Astrocyte of the spinal cord (primary cell): ENCODE measurements around the gene CDC42EP3.

Experiments
- DNase-seq: peaks from one replicate; pipeline ENCODE4 v3.0.0; 2011; ENCODE audit warnings: low read depth, low spot score
- H3K4me3 ChIP-seq: 2 replicates; pipeline ENCODE4 v1.5.1; 2011; ENCODE audit warnings: low read depth, mild to moderate bottlenecking, low read length, moderate library complexity
- in situ Hi-C: cut with HindIII; loops from 2 replicates; pipeline ENCODE4 v1.10.0; 2017; ENCODE audit warnings: low sequenced_read_pairs
- TF ChIP-seq, protein P1 (sequence below): IDR thresholded peaks from 2 replicates; pipeline ENCODE4 v1.5.1; 2012; ENCODE audit warnings: low read depth, mild to moderate bottlenecking, low read length, inconsistent platforms

Gene CDC42EP3

DNA sequence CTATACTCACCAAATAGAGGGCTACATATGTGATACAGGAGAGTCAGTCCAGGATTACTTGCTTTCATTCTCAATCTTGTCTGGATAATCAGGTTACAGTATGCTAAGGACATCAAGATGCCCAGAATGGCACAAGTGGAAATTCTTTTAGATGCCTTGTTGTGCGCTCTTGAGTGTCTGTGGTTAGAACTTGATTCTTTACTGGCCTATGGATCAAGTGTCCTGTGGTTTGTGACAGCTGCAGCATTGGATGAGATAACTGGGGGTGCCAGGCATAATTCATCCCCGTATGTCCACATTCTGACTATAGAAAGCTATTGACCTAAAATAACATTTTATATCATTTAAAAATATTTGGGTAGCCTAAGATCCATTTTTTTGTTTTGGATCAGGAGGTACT lies 40.1 kb downstream of the CDC42EP3 start:
- H3K4me3 ChIP-seq: no peak overlapping the region
- TF ChIP-seq, protein P1, sequence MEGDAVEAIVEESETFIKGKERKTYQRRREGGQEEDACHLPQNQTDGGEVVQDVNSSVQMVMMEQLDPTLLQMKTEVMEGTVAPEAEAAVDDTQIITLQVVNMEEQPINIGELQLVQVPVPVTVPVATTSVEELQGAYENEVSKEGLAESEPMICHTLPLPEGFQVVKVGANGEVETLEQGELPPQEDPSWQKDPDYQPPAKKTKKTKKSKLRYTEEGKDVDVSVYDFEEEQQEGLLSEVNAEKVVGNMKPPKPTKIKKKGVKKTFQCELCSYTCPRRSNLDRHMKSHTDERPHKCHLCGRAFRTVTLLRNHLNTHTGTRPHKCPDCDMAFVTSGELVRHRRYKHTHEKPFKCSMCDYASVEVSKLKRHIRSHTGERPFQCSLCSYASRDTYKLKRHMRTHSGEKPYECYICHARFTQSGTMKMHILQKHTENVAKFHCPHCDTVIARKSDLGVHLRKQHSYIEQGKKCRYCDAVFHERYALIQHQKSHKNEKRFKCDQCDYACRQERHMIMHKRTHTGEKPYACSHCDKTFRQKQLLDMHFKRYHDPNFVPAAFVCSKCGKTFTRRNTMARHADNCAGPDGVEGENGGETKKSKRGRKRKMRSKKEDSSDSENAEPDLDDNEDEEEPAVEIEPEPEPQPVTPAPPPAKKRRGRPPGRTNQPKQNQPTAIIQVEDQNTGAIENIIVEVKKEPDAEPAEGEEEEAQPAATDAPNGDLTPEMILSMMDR: no peak
- no peak for DNase-seq
- in situ Hi-C loops: no loop called here

DNA sequence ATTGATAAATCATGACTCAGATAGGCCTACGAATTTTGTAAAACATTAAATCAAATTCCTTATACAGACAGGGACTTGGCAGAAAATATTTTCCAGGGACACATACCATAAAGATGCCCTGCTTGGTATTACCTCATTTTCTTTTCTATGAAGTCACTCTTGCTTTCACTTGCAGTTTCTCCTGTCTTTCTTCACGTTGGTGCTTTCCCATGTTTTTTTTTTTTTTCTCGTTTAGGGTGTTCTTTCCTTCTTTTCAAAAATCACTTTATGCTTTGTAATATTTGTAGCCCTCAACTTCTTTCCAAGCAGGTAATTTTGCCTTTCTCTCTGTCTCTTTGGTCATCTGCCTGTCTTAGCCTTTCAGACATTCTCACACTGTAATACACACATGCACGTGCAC lies 40.7 kb downstream of the CDC42EP3 start:
- in situ Hi-C loops: no loop called here
- no peak overlapping the region for H3K4me3 ChIP-seq
- TF ChIP-seq, protein P1: no peak
- no peak for DNase-seq

DNA sequence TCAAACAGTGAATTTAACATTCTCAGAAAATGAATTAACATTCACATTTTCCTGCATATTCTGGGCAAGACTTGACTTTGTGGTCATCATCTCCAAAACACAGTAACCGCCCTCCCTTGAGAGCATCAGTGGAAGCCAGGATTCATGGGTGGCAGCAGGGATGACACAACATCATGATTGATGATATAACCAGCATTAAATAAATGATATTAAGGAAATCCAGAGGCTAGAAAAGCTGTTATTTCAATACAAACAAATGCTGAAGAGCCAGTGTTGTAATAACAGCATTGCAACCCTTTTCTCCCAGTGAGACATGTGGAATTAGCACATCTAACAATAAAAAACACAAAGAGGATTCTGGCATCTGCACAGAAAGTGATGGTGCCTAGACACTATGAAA lies 41.1 kb downstream of the CDC42EP3 start:
- TF ChIP-seq, protein P1: no peak
- DNase-seq: no peak
- in situ Hi-C loops: no loop called here
- H3K4me3 ChIP-seq: no peak overlapping the region

DNA sequence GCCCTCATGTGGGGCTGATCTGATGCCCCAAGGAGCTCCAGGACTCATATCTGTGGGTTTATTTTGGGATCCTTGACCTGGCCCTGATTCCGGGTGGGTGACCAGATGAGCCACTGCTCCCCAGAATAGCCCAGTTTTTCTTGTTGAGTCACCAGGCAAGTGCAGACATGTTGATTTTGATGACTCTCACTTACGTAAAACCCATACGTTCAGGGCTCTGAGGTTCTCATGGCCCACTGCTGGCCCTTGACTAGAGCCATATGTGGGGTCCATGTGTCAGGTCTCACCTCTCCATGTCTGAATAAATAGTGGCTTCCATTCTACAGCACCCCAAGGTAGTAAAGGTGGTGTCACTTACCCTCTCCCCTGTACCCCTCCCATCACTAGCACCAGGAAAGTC lies 41.9 kb downstream of the CDC42EP3 start:
- no peak for DNase-seq
- H3K4me3 ChIP-seq: no peak overlapping the region
- TF ChIP-seq, protein P1: no peak
- in situ Hi-C loops: no loop called here

DNA sequence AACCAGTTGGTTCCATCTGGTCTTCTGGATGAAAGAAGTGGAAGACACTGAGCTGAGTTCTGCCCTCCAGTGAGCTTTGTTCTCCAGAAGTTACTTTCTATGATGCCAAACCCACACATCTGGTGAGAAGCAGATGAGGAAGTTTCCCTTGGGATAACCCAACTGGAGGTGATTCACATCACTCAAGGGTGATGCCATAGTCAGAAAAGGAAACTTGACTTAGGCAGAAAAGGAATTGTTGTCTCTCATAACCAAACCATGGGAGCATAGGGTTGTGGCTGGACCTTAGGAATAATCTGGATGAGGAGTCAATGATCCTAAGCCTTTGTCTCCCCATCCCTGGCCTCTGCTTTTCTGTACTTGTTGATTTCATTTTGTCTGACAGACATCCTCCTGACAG lies 43.7 kb downstream of the CDC42EP3 start:
- H3K4me3 ChIP-seq: no peak overlapping the region
- in situ Hi-C loops: no loop called here
- TF ChIP-seq, protein P1: no peak
- DNase-seq: no peak

DNA sequence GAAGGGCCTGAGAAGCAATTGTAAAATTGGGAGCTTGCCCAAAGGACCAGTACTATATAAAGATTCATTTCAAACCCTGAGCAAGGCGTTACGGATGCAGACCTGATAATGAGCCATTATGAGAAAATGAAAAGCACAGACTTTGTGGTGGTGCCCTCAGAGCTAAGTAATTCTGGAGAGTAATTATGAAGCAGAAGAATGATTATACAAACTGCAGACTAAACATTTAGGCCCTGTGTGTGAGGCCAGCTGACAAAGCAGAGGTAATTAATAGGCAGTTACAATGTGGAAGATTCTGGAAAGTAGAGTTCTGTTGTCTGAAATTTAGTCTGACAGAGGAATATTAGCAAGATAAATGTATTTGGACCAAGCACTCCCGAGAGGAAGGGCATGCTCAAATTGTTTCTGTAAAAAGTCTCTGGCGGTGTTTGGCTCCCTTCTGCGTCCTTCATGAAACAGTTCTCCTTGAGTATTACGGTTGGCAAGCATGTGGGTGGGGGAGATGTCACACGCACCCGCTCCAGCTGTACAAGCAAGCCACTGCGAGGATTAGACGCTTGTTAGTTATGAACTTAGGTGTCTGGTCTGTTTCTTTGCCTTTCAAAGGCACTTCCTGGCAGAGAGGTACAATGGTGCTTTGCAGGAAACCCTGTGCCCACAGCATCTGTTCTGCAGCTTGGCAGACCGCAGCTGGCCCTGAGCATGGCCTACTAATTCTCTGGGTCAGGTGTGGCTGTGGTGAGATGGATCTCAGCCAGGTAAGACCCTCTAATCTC lies 45.5 kb downstream of the CDC42EP3 start:
- TF ChIP-seq, protein P1: no peak
- peak; percentile 72 for DNase-seq
- H3K4me3 ChIP-seq: no peak overlapping the region
- in situ Hi-C loops: no loop called here
